CD4-positive, alpha-beta T cell (primary cell): ENCODE measurements around the gene POU4F3. TPM values are rescaled to one million over a fixed set of nuclear protein-coding genes. Genes with fewer than 3 reads are reported as not detected.

ENCODE experiments used
- ATAC-seq: fragments of 200-7000 bp; cut with Tn5 transposase; one replicate; pipeline ENCODE4 v1.10.0; 2022; ENCODE audit warnings: mild to moderate bottlenecking; ENCODE audit not compliant: poor library complexity
- CTCF ChIA-PET: fragments of 350-600 bp; sonication (Branson Sonifier 250); formaldehyde crosslinking; loops from one replicate; lab custom pipeline; 2021; ENCODE audit warnings: antibody characterized with exemption, inconsistent platforms; lab: Charles Lee
- POLR2A ChIA-PET: fragments of 350-600 bp; sonication (Branson Sonifier 250); formaldehyde crosslinking; loops from one replicate; lab custom pipeline; 2021; ENCODE audit warnings: antibody characterized with exemption, inconsistent platforms; lab: Charles Lee
- DNase-seq, 14 experiments: peaks; one replicate each; pipeline ENCODE4 v3.0.0-alpha.2; 2013 to 2020; ENCODE audit warnings: mixed read lengths in 2 of 14
- H3K27ac ChIP-seq, 2 donors: one replicate each; pipeline versions ENCODE4 v1.5.1 to v1.7.0; 2013; ENCODE audit warnings: low read length in 2 of 2, low read depth in 1 of 2, mild to moderate bottlenecking in 1 of 2
- H3K27me3 ChIP-seq, 2 experiments: 1 replicate in 1 of 2; 2 replicates in 1 of 2; pipeline versions ENCODE4 v1.6.1 to v1.7.0; 2013; ENCODE audit warnings: low read length in 2 of 2, control low read depth in 1 of 2, mild to moderate bottlenecking in 1 of 2, moderate library complexity in 1 of 2; ENCODE audit not compliant: insufficient read depth in 2 of 2, control insufficient read depth in 1 of 2
- H3K36me3 ChIP-seq: one replicate; pipeline ENCODE4 v1.6.1; 2013; ENCODE audit warnings: low read length, control low read depth; ENCODE audit not compliant: insufficient read depth
- H3K4me1 ChIP-seq: one replicate; pipeline ENCODE4 v1.6.1; 2013; ENCODE audit warnings: low read length, control low read depth; ENCODE audit not compliant: insufficient read depth
- H3K4me3 ChIP-seq: one replicate; pipeline ENCODE4 v1.5.1; 2013; ENCODE audit warnings: mild to moderate bottlenecking, low read length, moderate library complexity
- H3K9me3 ChIP-seq, 2 experiments: 1 replicate in 1 of 2; 2 replicates in 1 of 2; pipeline versions ENCODE4 v1.6.1 to v1.7.0; 2013; ENCODE audit warnings: low read length in 2 of 2, mild to moderate bottlenecking in 2 of 2, control low read depth in 1 of 2, moderate library complexity in 1 of 2; ENCODE audit not compliant: control insufficient read depth in 1 of 2, insufficient read depth in 1 of 2
- H3K27ac Mint-ChIP-seq: one replicate; pipeline ENCODE4 v1.8.0; 2020; ENCODE audit warnings: mixed read lengths
- H3K27me3 Mint-ChIP-seq: one replicate; pipeline ENCODE4 v1.8.0; 2021; ENCODE audit warnings: mixed read lengths
- H3K36me3 Mint-ChIP-seq: one replicate; pipeline ENCODE4 v1.8.0; 2021; ENCODE audit warnings: low read depth, mixed read lengths
- H3K4me1 Mint-ChIP-seq: one replicate; pipeline ENCODE4 v1.8.0; 2021; ENCODE audit warnings: low read depth, mixed read lengths
- H3K4me3 Mint-ChIP-seq: one replicate; pipeline ENCODE4 v1.8.0; 2020; ENCODE audit warnings: mild to moderate bottlenecking, mixed read lengths
- H3K9me3 Mint-ChIP-seq: one replicate; pipeline ENCODE4 v1.8.0; 2020; ENCODE audit warnings: mixed read lengths
- intact Hi-C, 2 experiments: fragments of 100-400 bp; cut with DNase I in 1 of 2; cut with micrococcal nuclease in 1 of 2; formaldehyde crosslinking; loops; one replicate each; pipeline versions ENCODE4 v1.15.1 to v1.9.0; 2023 to 2025; cut with DNase I, micrococcal nuclease
- total RNA-seq, 174 experiments: library from RNA in 2 of 174; stranded (reverse) in 2 of 174; gene quantifications; one replicate each; pipeline ENCODE4 v1.2.3 and lab custom pipeline; 2021 to 2026
- TF ChIP-seq, protein P1 (sequence below): fragments of 200-600 bp; IDR thresholded peaks from one replicate; pipeline ENCODE4 v1.8.0; 2022; ENCODE audit warnings: antibody characterized with exemption, mild to moderate bottlenecking

Gene POU4F3
- total RNA-seq, 2 experiments from 2014 or later: 0.17 to 0.22 TPM

GRCh38 chr5:146359836-146360235 lies 21.2 kb downstream of the POU4F3 start:
- intact Hi-C loops: no loop called here
- Mint-ChIP-seq H3K27me3 (peaks cover 52% of the 10 kb centered on the region), H3K4me3 (no peak overlapping the region), H3K9me3 (peaks cover 3% of the 10 kb centered on the region), H3K36me3 (no peaks in the 10 kb centered on the region), H3K4me1 (no peaks in the 10 kb centered on the region), H3K27ac (no peak overlapping the region)
- H3K4me1 ChIP-seq: no peaks in the 10 kb centered on the region
- no peak overlapping the region for H3K27ac ChIP-seq
- no peaks in the 10 kb centered on the region for H3K9me3 ChIP-seq
- H3K4me3 ChIP-seq: no peak overlapping the region
- POLR2A ChIA-PET: no interaction called here
- H3K36me3 ChIP-seq: no peaks in the 10 kb centered on the region
- CTCF ChIA-PET: no interaction called here
- peaks cover 4% of the 10 kb centered on the region in 2 experiments for H3K27me3 ChIP-seq
- TF ChIP-seq, protein P1, sequence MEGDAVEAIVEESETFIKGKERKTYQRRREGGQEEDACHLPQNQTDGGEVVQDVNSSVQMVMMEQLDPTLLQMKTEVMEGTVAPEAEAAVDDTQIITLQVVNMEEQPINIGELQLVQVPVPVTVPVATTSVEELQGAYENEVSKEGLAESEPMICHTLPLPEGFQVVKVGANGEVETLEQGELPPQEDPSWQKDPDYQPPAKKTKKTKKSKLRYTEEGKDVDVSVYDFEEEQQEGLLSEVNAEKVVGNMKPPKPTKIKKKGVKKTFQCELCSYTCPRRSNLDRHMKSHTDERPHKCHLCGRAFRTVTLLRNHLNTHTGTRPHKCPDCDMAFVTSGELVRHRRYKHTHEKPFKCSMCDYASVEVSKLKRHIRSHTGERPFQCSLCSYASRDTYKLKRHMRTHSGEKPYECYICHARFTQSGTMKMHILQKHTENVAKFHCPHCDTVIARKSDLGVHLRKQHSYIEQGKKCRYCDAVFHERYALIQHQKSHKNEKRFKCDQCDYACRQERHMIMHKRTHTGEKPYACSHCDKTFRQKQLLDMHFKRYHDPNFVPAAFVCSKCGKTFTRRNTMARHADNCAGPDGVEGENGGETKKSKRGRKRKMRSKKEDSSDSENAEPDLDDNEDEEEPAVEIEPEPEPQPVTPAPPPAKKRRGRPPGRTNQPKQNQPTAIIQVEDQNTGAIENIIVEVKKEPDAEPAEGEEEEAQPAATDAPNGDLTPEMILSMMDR: no peak
- ATAC-seq (no peak), DNase-seq (no peak)

- no peak for ATAC-seq
Measured at GRCh38 chr5:146363161-146363874, 24.7 kb downstream of the POU4F3 start.

DNA sequence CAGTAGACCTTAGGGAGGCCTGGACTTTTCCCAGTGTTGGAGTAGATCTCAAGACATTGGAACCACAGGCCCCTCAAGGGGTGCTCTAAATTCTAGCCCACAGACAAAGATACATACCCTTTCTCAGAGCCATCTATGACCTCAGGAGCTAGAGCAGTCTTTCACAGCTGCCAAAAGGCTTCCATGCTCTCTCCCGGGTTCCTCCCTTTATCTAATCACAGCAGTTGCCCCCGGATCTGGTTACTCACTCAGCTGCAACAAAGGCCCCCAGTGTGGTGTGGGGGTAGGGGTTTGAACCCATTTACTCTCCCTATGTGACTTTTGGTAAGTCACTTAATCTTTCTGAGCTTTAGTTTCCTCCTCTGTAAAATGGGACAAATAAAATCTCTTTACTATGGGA lies 27.0 kb downstream of the POU4F3 start:
- Mint-ChIP-seq H3K4me3 (no peak overlapping the region), H3K9me3 (no peaks in the 10 kb centered on the region), H3K27me3 (peaks cover 65% of the 10 kb centered on the region), H3K4me1 (no peaks in the 10 kb centered on the region), H3K27ac (no peak overlapping the region), H3K36me3 (no peaks in the 10 kb centered on the region)
- ATAC-seq: no peak
- Histone ChIP-seq H3K36me3 (no peaks in the 10 kb centered on the region), H3K4me1 (no peaks in the 10 kb centered on the region), H3K27ac (no peak overlapping the region), H3K9me3 (no peaks in the 10 kb centered on the region), H3K27me3 (peaks cover 5 to 15% of the 10 kb centered on the region in 2 experiments), H3K4me3 (no peak overlapping the region)
- ChIA-PET CTCF (no interaction called here), POLR2A (no interaction called here)
- TF ChIP-seq, protein P1: no peak
- intact Hi-C loops: no loop called here
- no peak for DNase-seq

More at GRCh38 chr5:146363161-146363874, 24.7 kb downstream of the POU4F3 start:
- Histone ChIP-seq H3K9me3 (no peaks in the 10 kb centered on the region), H3K27me3 (peaks cover 5 to 11% of the 10 kb centered on the region in 2 experiments), H3K27ac (no peak overlapping the region), H3K36me3 (no peaks in the 10 kb centered on the region), H3K4me1 (no peaks in the 10 kb centered on the region), H3K4me3 (no peak overlapping the region)
- no peaks in the 10 kb centered on the region for H3K36me3 Mint-ChIP-seq
- H3K4me1 Mint-ChIP-seq: no peaks in the 10 kb centered on the region
- peaks cover 58% of the 10 kb centered on the region for H3K27me3 Mint-ChIP-seq
- POLR2A ChIA-PET: no interaction called here
- no peaks in the 10 kb centered on the region for H3K9me3 Mint-ChIP-seq
- DNase-seq: peak in 2 of 14 experiments; percentile 11 to 18
- CTCF ChIA-PET: no interaction called here
- no peak overlapping the region for H3K27ac Mint-ChIP-seq
- TF ChIP-seq, protein P1: no peak
- intact Hi-C loops: no loop called here
- H3K4me3 Mint-ChIP-seq: no peak overlapping the region
